Caco-2 (cell line): ENCODE data around the gene SNAPC4. TPM values are rescaled to one million over a fixed set of nuclear protein-coding genes. Genes with fewer than 3 reads are reported as not detected.
A peak's percentile ranks its signal among the peaks of the same experiment; 100 is the strongest.

Experiments used
- BruUV-seq: library from RNA; stranded (reverse); fragments of 400-500 nt; replicated peaks from 2 replicates; lab custom pipeline; 2021; lab: Mats Ljungman, UMichigan
- CTCF ChIA-PET: fragments of 300-600 bp; sonication (Branson Sonifier 250); formaldehyde crosslinking; loops from one replicate; lab custom pipeline; 2022; ENCODE audit warnings: antibody characterized with exemption; lab: Charles Lee
- POLR2A ChIA-PET: fragments of 300-600 bp; sonication (Branson Sonifier 250); formaldehyde crosslinking; loops from one replicate; lab custom pipeline; 2022; ENCODE audit warnings: antibody characterized with exemption; lab: Charles Lee
- DNase-seq, 2 experiments: peaks; one replicate each; pipeline versions ENCODE4 v3.0.0 to v3.0.0-alpha.2; 2020 to 2022
- H3K27me3 ChIP-seq: replicated peaks from 2 replicates; pipeline ENCODE4 v1.6.0; 2011; ENCODE audit warnings: low read length; ENCODE audit not compliant: control insufficient read depth, insufficient read depth
- H3K36me3 ChIP-seq: 2 replicates; pipeline ENCODE4 v1.5.1; 2011; ENCODE audit warnings: low read length; ENCODE audit not compliant: control insufficient read depth, insufficient read depth
- H3K4me1 ChIP-seq: fragments of 250-450 bp; sonication (Bioruptor Pico); 2 replicates; pipeline ENCODE4 v1.5.1; 2020; ENCODE audit warnings: mild to moderate bottlenecking
- H3K4me3 ChIP-seq: 2 replicates; pipeline ENCODE4 v1.5.1; 2011; ENCODE audit warnings: low read depth, mild to moderate bottlenecking, control low read depth, low read length
- H3K9me3 ChIP-seq: fragments of 250-450 bp; sonication (Bioruptor Pico); 2 replicates; pipeline ENCODE4 v1.5.1; 2020; ENCODE audit warnings: mild to moderate bottlenecking, moderate library complexity
- H3K27ac Mint-ChIP-seq: one replicate; pipeline ENCODE4 v1.8.0; 2022; ENCODE audit warnings: mixed read lengths; ENCODE audit not compliant: unreplicated experiment
- H3K27me3 Mint-ChIP-seq: one replicate; pipeline ENCODE4 v1.8.0; 2022; ENCODE audit warnings: mixed read lengths; ENCODE audit not compliant: insufficient read depth, unreplicated experiment
- H3K36me3 Mint-ChIP-seq: one replicate; pipeline ENCODE4 v1.8.0; 2022; ENCODE audit warnings: mild to moderate bottlenecking, mixed read lengths; ENCODE audit not compliant: insufficient read depth, unreplicated experiment
- H3K4me1 Mint-ChIP-seq: one replicate; pipeline ENCODE4 v1.8.0; 2022; ENCODE audit warnings: low read depth, mixed read lengths; ENCODE audit not compliant: unreplicated experiment
- H3K4me3 Mint-ChIP-seq: one replicate; pipeline ENCODE4 v1.8.0; 2022; ENCODE audit warnings: mild to moderate bottlenecking, moderate library complexity, mixed read lengths; ENCODE audit not compliant: unreplicated experiment
- H3K9me3 Mint-ChIP-seq: one replicate; pipeline ENCODE4 v1.8.0; 2022; ENCODE audit warnings: mixed read lengths; ENCODE audit not compliant: unreplicated experiment
- CTCF ChIP-seq, 2 experiments: fragments of 200-600 bp in 1 of 2; IDR thresholded peaks; 1 replicate in 1 of 2; 2 replicates in 1 of 2; pipeline versions ENCODE4 v1.5.1 to v1.8.0; 2011 to 2022; ENCODE audit warnings: antibody characterized with exemption in 1 of 2, control low read depth in 1 of 2, inconsistent platforms in 1 of 2, low read depth in 1 of 2, low read length in 1 of 2, mild to moderate bottlenecking in 1 of 2, moderate library complexity in 1 of 2; ENCODE audit not compliant: insufficient read depth in 1 of 2, severe bottlenecking in 1 of 2, unreplicated experiment in 1 of 2
- intact Hi-C: fragments of 100-400 bp; cut with micrococcal nuclease; formaldehyde crosslinking; loops from one replicate; pipeline ENCODE4 v1.10.0; 2022; ENCODE audit not compliant: unreplicated experiment
- total RNA-seq: library from RNA; stranded (reverse); gene quantifications from 2 replicates; pipeline ENCODE4 v1.2.3, GENCODE V29; 2022

SNAPC4 gene
- total RNA-seq, 1 experiment from 2014 or later = 15.3 TPM

DNA sequence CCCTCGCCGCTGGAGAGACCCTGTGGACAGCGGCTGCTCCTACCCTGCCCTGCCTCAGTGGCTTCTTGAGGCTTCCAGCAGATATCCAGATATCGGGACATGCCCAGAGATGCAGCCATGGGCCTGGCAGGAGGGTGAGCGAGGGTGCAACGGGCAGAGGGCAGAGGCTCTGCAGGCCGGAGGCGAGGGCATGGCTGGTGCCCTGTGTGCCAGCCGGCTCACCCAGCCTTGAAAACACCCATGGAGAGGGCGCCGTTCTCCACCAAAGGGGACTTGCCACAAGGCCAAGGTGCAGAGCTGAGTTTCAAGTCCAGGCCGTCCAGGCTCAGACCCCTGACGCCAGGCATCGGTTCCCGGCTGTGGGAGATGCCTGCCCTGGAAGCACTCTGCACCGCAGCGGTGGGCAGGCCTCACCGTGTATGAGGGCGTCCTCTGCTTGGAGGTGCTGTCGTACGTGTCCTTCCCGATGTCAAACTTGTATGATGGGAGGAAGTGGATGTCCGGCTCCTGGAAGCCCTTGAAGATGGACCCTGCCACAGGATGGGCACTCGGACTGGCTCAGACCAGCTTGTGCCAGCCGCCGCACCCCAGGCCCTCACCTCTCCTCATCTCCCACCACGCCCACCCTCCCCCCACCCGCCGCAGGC, 30.7 kb upstream of the SNAPC4 start:
- Histone ChIP-seq H3K36me3 (peaks cover 1% of the 10 kb centered on the region; the same call in 1 of the 2 replicates), H3K4me3 (no peak overlapping the region), H3K27me3 (no peaks in the 10 kb centered on the region), H3K9me3 (no peaks in the 10 kb centered on the region), H3K4me1 (no peaks in the 10 kb centered on the region)
- BruUV-seq = no TSS peak
- ChIA-PET POLR2A (no interaction called here), CTCF (no interaction called here)
- no peak for DNase-seq
- no peak for TF ChIP-seq CTCF (IDR thresholded peaks at IDR 0.05; ENCODE audit: insufficient read depth in 1 of 2, low read depth in 1 of 2, low read length in 1 of 2, severe bottlenecking in 1 of 2, unreplicated experiment in 1 of 2)
- Mint-ChIP-seq H3K36me3 (peaks cover 46% of the 10 kb centered on the region), H3K4me3 (no peak overlapping the region), H3K27me3 (no peaks in the 10 kb centered on the region), H3K27ac (no peak overlapping the region), H3K9me3 (no peaks in the 10 kb centered on the region), H3K4me1 (no peaks in the 10 kb centered on the region)
- intact Hi-C loops = no loop called here

DNA sequence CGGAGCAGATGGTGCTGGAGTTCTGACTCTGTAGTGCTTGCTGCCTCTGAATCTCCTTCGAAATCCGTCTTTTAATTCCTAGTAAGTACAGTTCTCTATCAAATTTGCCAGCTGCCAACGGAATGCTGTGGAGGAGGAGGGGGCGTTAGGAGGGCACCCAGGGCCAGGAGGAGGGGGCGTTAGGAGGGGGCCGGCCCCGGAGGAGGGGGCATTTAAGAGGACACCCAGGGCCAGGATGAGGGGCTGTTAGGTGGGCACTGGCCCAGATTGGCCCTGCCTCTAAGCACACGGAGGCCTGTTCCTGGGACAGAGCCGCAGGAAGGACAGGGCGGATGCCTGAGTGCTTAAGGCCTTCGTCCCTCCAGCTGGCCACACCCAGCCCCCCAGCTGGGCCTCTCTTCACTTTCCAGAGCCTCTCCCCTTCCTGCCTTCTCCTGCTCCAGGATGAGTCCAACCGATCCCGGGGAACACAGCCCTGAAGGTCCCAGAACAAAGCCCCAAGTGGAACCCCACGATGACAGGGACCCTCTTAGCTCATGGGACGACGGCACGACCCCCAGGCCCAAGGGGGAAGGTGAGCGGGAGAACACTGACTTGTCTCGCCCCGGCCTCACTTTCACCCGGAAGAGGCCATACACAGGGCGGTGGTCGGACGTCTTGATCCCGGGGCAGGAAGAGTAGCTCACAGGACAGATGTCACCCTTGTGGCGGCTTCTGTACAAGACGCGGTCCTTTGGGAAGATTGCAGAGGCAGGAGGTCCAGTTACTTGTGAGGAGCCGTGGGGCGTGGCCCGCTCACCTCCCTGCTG, 29.9 kb upstream of the SNAPC4 start:
- H3K9me3 Mint-ChIP-seq = no peaks in the 10 kb centered on the region
- no peak overlapping the region for H3K4me3 Mint-ChIP-seq
- H3K36me3 Mint-ChIP-seq = peaks cover 51% of the 10 kb centered on the region
- intact Hi-C loops = no loop called here
- no TSS peak for BruUV-seq
- no peak for DNase-seq
- H3K27me3 Mint-ChIP-seq = no peaks in the 10 kb centered on the region
- peaks cover 1% of the 10 kb centered on the region; the same call in 1 of the 2 replicates for H3K36me3 ChIP-seq
- no peak for TF ChIP-seq CTCF (IDR thresholded peaks at IDR 0.05; ENCODE audit: insufficient read depth in 1 of 2, low read depth in 1 of 2, low read length in 1 of 2, severe bottlenecking in 1 of 2, unreplicated experiment in 1 of 2)
- H3K27ac Mint-ChIP-seq = no peak overlapping the region
- H3K27me3 ChIP-seq = no peaks in the 10 kb centered on the region
- no peaks in the 10 kb centered on the region for H3K4me1 ChIP-seq
- CTCF ChIA-PET = no interaction called here
- POLR2A ChIA-PET = no interaction called here
- no peaks in the 10 kb centered on the region for H3K9me3 ChIP-seq
- H3K4me3 ChIP-seq = no peak overlapping the region
- H3K4me1 Mint-ChIP-seq = no peaks in the 10 kb centered on the region

DNA sequence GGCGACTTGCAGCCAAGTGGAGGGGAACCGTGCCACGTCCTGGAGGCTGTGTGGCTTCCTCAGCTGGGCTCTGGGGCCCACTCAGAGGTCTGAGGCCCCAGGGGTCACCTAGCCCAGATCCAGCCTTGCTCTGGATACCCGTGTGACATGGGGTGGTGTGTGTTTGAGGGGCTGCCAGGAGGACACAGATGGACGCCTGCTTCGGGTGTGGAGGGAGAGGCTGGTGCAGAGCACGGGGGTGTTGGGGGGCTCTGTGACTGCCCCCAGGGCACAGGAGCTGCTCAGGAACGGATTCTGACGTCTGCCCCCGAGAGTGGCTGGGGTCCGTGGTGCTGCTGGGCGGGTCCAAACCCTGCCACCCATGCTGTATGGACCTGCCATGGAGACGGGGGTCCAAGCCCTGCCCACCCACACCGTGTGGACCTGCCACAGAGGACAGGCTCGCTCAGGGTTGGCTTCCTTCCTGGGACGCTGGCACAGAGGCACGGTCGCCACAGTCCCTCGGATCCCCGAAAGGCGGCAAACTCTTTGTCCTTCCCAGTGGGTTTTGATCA, 29.2 kb upstream of the SNAPC4 start:
- BruUV-seq = TSS peak; percentile 32
- no peaks in the 10 kb centered on the region for H3K4me1 ChIP-seq
- no peak for DNase-seq
- ChIA-PET CTCF (no interaction called here), POLR2A (interaction anchor here (0.6 kb wide), 1 partner anchor 36 kb away, joined by 3 read pairs; no protein-coding TSS in a partner anchor)
- no peaks in the 10 kb centered on the region for H3K4me1 Mint-ChIP-seq
- no peak for TF ChIP-seq CTCF (IDR thresholded peaks at IDR 0.05; ENCODE audit: insufficient read depth in 1 of 2, low read depth in 1 of 2, low read length in 1 of 2, severe bottlenecking in 1 of 2, unreplicated experiment in 1 of 2)
- H3K4me3 ChIP-seq = no peak overlapping the region
- H3K9me3 Mint-ChIP-seq = no peaks in the 10 kb centered on the region
- H3K27ac Mint-ChIP-seq = no peak overlapping the region
- H3K36me3 ChIP-seq = peaks cover 2% of the 10 kb centered on the region; the same call in 1 of the 2 replicates
- H3K9me3 ChIP-seq = no peaks in the 10 kb centered on the region
- H3K36me3 Mint-ChIP-seq = peaks cover 58% of the 10 kb centered on the region
- H3K27me3 ChIP-seq = no peaks in the 10 kb centered on the region
- no peak overlapping the region for H3K4me3 Mint-ChIP-seq
- no peaks in the 10 kb centered on the region for H3K27me3 Mint-ChIP-seq
- intact Hi-C loops = no loop called here
